SH-SY5Y (cell line): Measurements from ENCODE around the gene MRGPRF.

ENCODE experiments used
- GATA2 ChIP-seq: IDR thresholded peaks from 2 replicates; pipeline ENCODE4 v1.6.1; 2011; ENCODE audit warnings: mild to moderate bottlenecking, low read depth, low read length
- GATA3 ChIP-seq: IDR thresholded peaks from 2 replicates; pipeline ENCODE4 v1.6.1; 2011; ENCODE audit warnings: low read depth, mild to moderate bottlenecking, low read length, moderate library complexity

DNA sequence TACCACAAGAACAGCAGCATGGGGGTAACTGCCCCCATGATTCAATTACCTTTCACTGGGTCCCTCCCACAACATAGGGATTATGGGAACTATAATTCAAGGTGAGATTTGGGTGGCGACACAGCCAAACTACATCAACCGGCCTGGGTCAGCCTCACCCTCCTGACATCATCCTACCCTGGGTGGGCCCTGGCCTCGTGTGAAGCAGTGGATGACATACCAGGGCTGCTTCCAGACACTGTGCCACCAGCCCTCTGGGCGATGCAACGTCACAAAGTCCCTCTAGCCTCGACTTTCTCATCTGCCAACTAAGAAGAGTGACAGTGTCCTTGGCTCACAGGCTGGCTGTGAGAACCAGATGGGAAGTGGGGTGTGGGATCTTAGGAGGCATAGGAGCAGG, 27.0 kb upstream of the MRGPRF start:
- TF ChIP-seq GATA2 = no peak
- no peak for TF ChIP-seq GATA3
